Smooth muscle cell (in vitro differentiated cells): ENCODE measurements around the gene STRA8. TPM values are rescaled to one million over a fixed set of nuclear protein-coding genes. Genes with fewer than 3 reads are reported as not detected.

Experiments
- DNase-seq: peaks from one replicate; lab custom pipeline; 2025; ENCODE audit not compliant: unreplicated experiment; lab: John Stamatoyannopoulos, UW
- H2AFZ ChIP-seq: fragments of 200-600 bp; sonication (generic); 2 replicates; pipeline ENCODE4 v1.6.0; 2016; ENCODE audit warnings: antibody characterized with exemption, low read depth, mild to moderate bottlenecking
- H3F3A ChIP-seq: fragments of 200-600 bp; sonication (generic); 2 replicates; pipeline ENCODE4 v1.6.0; 2017; ENCODE audit warnings: antibody characterized with exemption, low read depth
- H3K27ac ChIP-seq: fragments of 200-600 bp; sonication (generic); 2 replicates; pipeline ENCODE4 v1.5.1; 2016; ENCODE audit warnings: low read depth, mild to moderate bottlenecking
- H3K27me3 ChIP-seq: fragments of 200-600 bp; sonication (generic); 2 replicates; pipeline ENCODE4 v1.6.1; 2016; ENCODE audit warnings: low read depth, mild to moderate bottlenecking
- H3K36me3 ChIP-seq: fragments of 200-600 bp; sonication (generic); 2 replicates; pipeline ENCODE4 v1.5.1; 2016; ENCODE audit warnings: low read depth
- H3K4me1 ChIP-seq: fragments of 200-600 bp; sonication (generic); 2 replicates; pipeline ENCODE4 v1.5.1; 2016; ENCODE audit warnings: low read depth
- H3K4me2 ChIP-seq: fragments of 200-600 bp; sonication (generic); 2 replicates; pipeline ENCODE4 v1.6.0; 2016; ENCODE audit warnings: mild to moderate bottlenecking
- H3K4me3 ChIP-seq: fragments of 200-600 bp; sonication (generic); 2 replicates; pipeline ENCODE4 v1.5.1; 2016; ENCODE audit warnings: mild to moderate bottlenecking
- H3K79me2 ChIP-seq: fragments of 200-600 bp; sonication (generic); 2 replicates; pipeline ENCODE4 v1.6.0; 2016; ENCODE audit warnings: low read depth, mild to moderate bottlenecking
- H3K9ac ChIP-seq: fragments of 200-600 bp; sonication (generic); 2 replicates; pipeline ENCODE4 v1.6.0; 2016; ENCODE audit warnings: low read depth
- H3K9me3 ChIP-seq: fragments of 200-600 bp; sonication (generic); replicated peaks from 2 replicates; pipeline ENCODE4 v1.5.1; 2016; ENCODE audit warnings: low read depth
- H4K20me1 ChIP-seq: fragments of 200-600 bp; sonication (generic); 2 replicates; pipeline ENCODE4 v1.6.0; 2016; ENCODE audit warnings: low read depth
- CTCF ChIP-seq: fragments of 200-600 bp; sonication (generic); IDR thresholded peaks from 2 replicates; pipeline ENCODE4 v1.5.1; 2017; ENCODE audit warnings: borderline replicate concordance, mild to moderate bottlenecking, antibody characterized with exemption; ENCODE audit not compliant: insufficient read depth, poor library complexity, severe bottlenecking
- WGBS: methylation state at CpG from one replicate; pipeline ENCODE4 v1.1.7; 2016; ENCODE audit warnings: low lambda C conversion rate; 5-methylcytosine and 5-hydroxymethylcytosine counted together
- polyA plus RNA-seq: library from polyadenylated mRNA; unstranded; fragments of >200 nt; fragmentation: Nextera tagmentation; extraction: Ambion mirVana; gene quantifications from 2 replicates; pipeline ENCODE4 v1.2.1, GENCODE V29; 2016
- total RNA-seq: library from RNA; depleted of rRNA; stranded (reverse); fragments of >200 nt; gene quantifications from 2 replicates; pipeline ENCODE4 v1.2.3, GENCODE V29; 2014

Gene STRA8
- not detected in 2 replicates for total RNA-seq
- not detected in 2 replicates for polyA plus RNA-seq

- H3K4me3 ChIP-seq = no peak within 1 kb of the TSS
- no peaks in the 10 kb centered on the region for H3K36me3 ChIP-seq
- no peak within 1 kb of the TSS for H3K27ac ChIP-seq
- no peak within 1 kb of the TSS for H3K4me2 ChIP-seq
- no peaks in the 10 kb centered on the region for H3F3A ChIP-seq
- no peaks in the 10 kb centered on the region for H3K9me3 ChIP-seq
- no peaks in the 10 kb centered on the region for H3K79me2 ChIP-seq
- no peak for DNase-seq
- no peaks in the 10 kb centered on the region for H3K4me1 ChIP-seq
- no peaks in the 10 kb centered on the region for H3K27me3 ChIP-seq
- no peak for TF ChIP-seq CTCF
- WGBS = 91% methylated on average over 27 of the region's 28 CpGs
- no peak within 1 kb of the TSS for H2AFZ ChIP-seq
- no peak within 1 kb of the TSS for H3K9ac ChIP-seq
- no peaks in the 10 kb centered on the region for H4K20me1 ChIP-seq
These were observed at the start of gene STRA8 for GRCh38 chr7:135233570-135233969. TSS of gene STRA8 (plus strand) at chr7:135233838. CDS start at chr7:135240525, 6,687 bp downstream.

GRCh38 chr7:135184254-135184841, 49.3 kb upstream of the STRA8 start:
- no peak overlapping the region for H3K4me2 ChIP-seq
- no peak for TF ChIP-seq CTCF
- H3K4me1 ChIP-seq = no peaks in the 10 kb centered on the region
- no peak overlapping the region for H3K9ac ChIP-seq
- no peaks in the 10 kb centered on the region for H4K20me1 ChIP-seq
- WGBS = 98% methylated on average over 5 of the region's 5 CpGs
- no peak overlapping the region for H2AFZ ChIP-seq
- no peak overlapping the region for H3K27ac ChIP-seq
- no peaks in the 10 kb centered on the region for H3F3A ChIP-seq
- no peak overlapping the region for H3K4me3 ChIP-seq
- no peaks in the 10 kb centered on the region for H3K79me2 ChIP-seq
- no peaks in the 10 kb centered on the region for H3K27me3 ChIP-seq
- H3K36me3 ChIP-seq = peaks cover 33% of the 10 kb centered on the region
- no peak for DNase-seq
- peaks cover 24% of the 10 kb centered on the region for H3K9me3 ChIP-seq

- Histone ChIP-seq H2AFZ (no peak overlapping the region), H3K4me3 (no peak overlapping the region), H3K27me3 (no peaks in the 10 kb centered on the region), H3K36me3 (peaks cover 26% of the 10 kb centered on the region), H4K20me1 (no peaks in the 10 kb centered on the region), H3K79me2 (no peaks in the 10 kb centered on the region), H3F3A (no peaks in the 10 kb centered on the region), H3K27ac (no peak overlapping the region), H3K4me1 (no peaks in the 10 kb centered on the region), H3K9me3 (peaks cover 20% of the 10 kb centered on the region), H3K4me2 (no peak overlapping the region), H3K9ac (no peak overlapping the region)
- no peak for TF ChIP-seq CTCF
- 98% methylated on average over 7 of the region's 7 CpGs for WGBS
- no peak for DNase-seq
These were observed 48.0 kb upstream of the STRA8 start for GRCh38 chr7:135185471-135186260.

DNA sequence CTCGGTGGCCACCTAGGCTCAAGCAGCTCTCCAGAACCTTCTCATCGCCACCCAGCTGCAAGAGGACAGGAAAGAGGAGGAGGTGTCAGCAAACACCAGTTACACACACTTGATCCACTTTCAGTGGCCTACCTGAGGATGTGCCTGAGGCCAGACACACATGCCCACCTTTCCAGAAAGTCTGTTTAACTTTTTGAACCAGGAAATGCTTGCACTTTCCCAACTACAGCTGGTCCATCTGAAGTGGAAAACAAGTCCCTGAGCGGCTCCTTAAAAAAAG, 47.4 kb upstream of the STRA8 start:
- no peak overlapping the region for H3K4me3 ChIP-seq
- TF ChIP-seq CTCF = no peak
- no peak overlapping the region for H2AFZ ChIP-seq
- peaks cover 15% of the 10 kb centered on the region for H3K9me3 ChIP-seq
- DNase-seq = no peak
- no peak overlapping the region for H3K9ac ChIP-seq
- H3K27ac ChIP-seq = no peak overlapping the region
- WGBS = 93% methylated on average over 3 of the region's 3 CpGs
- H3K4me1 ChIP-seq = no peaks in the 10 kb centered on the region
- H3K36me3 ChIP-seq = peaks cover 21% of the 10 kb centered on the region
- no peaks in the 10 kb centered on the region for H3K79me2 ChIP-seq
- no peaks in the 10 kb centered on the region for H3F3A ChIP-seq
- H3K4me2 ChIP-seq = no peak overlapping the region
- no peaks in the 10 kb centered on the region for H4K20me1 ChIP-seq
- H3K27me3 ChIP-seq = no peaks in the 10 kb centered on the region
